Measurements from ENCODE around the gene TFAP2A. TPM values are rescaled to one million over a fixed set of nuclear protein-coding genes. Genes with fewer than 3 reads are reported as not detected.

TFAP2A gene
- polyA plus RNA-seq, 4 donors: 0.19 to 0.58 TPM; not detected in 2

DNA sequence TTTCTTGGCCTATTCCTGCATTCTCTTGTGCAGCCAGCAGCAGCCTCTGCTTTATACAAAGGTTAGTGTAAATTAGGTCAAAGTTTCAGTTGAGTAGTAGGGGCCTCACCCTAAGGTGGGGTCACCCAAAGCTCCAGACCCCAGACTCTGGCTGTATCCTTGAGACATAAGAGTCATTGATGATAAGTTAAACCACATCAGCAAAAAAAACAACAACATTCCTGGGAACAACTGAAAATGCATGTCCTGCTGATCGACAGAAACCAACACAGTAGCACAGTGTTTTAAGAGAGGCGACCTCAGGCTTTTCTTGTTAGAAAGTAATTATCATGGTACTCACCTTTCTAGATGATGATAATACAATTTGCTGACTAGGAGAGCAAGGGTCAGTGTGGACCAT, 52.6 kb downstream of the TFAP2A start:
- Histone ChIP-seq H3K9me3 (ENCODE audit: control insufficient read depth in 2 of 2, insufficient read depth in 1 of 2, low read depth in 1 of 2, low read length in 1 of 2) (no peaks in the 10 kb centered on the region), H3K4me3 (ENCODE audit: low read depth in 1 of 3, low read length in 3 of 3) (no peak overlapping the region), H3K4me1 (ENCODE audit: control insufficient read depth in 3 of 3, insufficient read depth in 2 of 3, low read depth in 1 of 3, low read length in 2 of 3) (no peaks in the 10 kb centered on the region), H3K36me3 (ENCODE audit: control insufficient read depth in 3 of 3, insufficient read depth in 2 of 3, low read depth in 1 of 3, low read length in 3 of 3) (no peaks in the 10 kb centered on the region), H3K27me3 (ENCODE audit: control insufficient read depth in 3 of 3, insufficient read depth in 3 of 3, low read length in 3 of 3) (no peaks in the 10 kb centered on the region), H3K27ac (ENCODE audit: low read depth in 1 of 3, low read length in 2 of 3) (no peak overlapping the region)
- WGBS, 3 donors: 54 to 75% (median 72%) methylated on average over 2 of the region's 2 CpGs
- DNase-seq (no peak), FAIRE-seq (no peak)

DNA sequence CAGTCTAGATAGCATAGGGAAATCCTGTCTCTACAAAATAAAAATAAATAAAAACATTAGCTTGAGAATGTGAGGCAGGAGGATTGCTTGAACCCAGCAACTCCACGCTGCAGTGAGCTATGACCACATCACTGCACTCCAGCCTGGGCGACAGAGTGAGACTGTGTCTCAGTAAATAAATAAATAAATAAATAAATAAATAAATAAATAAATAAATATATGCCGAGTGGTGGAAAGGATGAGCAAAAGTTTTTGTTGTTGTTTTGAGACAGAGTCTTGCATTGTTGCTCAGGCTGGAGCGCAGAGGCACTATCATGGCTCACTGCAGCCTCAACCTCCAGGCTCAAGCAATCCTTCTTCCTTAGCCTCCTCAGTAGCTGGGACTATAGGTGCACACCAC, 53.4 kb downstream of the TFAP2A start:
- FAIRE-seq (no peak), DNase-seq (no peak)
- Histone ChIP-seq H3K27me3 (ENCODE audit: control insufficient read depth in 3 of 3, insufficient read depth in 3 of 3, low read length in 3 of 3) (peaks cover 0 to 3% (median 0%) of the 10 kb centered on the region in 3 donors), H3K4me3 (ENCODE audit: low read depth in 1 of 3, low read length in 3 of 3) (no peak overlapping the region), H3K4me1 (ENCODE audit: control insufficient read depth in 3 of 3, insufficient read depth in 2 of 3, low read depth in 1 of 3, low read length in 2 of 3) (no peaks in the 10 kb centered on the region), H3K36me3 (ENCODE audit: control insufficient read depth in 3 of 3, insufficient read depth in 2 of 3, low read depth in 1 of 3, low read length in 3 of 3) (no peaks in the 10 kb centered on the region), H3K27ac (ENCODE audit: low read depth in 1 of 3, low read length in 2 of 3) (no peak overlapping the region), H3K9me3 (ENCODE audit: control insufficient read depth in 2 of 2, insufficient read depth in 1 of 2, low read depth in 1 of 2, low read length in 1 of 2) (no peaks in the 10 kb centered on the region)
- WGBS, 3 donors: 65 to 90% (median 89%) methylated on average over 4 of the region's 4 CpGs

DNA sequence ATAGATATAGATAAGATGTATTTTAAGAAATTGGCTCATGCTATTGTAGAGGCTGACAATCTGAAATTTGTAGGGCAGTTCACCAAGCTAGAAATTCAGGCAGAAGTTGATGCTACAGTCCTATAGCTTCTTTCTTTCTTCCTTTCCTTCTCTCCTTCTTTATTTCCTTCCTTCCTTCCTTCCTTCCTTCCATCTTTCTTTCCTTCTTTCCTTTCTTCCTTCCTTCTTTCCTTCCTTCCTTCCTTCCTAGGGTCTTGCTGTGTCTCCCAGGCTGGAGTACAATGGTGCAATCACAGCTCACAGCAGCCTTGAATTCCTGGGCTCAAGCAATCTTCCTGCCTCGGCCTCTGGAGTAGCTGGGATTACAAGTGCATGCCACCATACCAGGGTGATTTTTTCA, 55.3 kb downstream of the TFAP2A start:
- DNase-seq: no peak
- Histone ChIP-seq H3K4me1 (ENCODE audit: control insufficient read depth in 3 of 3, insufficient read depth in 2 of 3, low read depth in 1 of 3, low read length in 2 of 3) (no peaks in the 10 kb centered on the region), H3K4me3 (ENCODE audit: low read depth in 1 of 3, low read length in 3 of 3) (no peak overlapping the region), H3K27me3 (ENCODE audit: control insufficient read depth in 3 of 3, insufficient read depth in 3 of 3, low read length in 3 of 3) (peaks cover 0 to 3% (median 0%) of the 10 kb centered on the region in 3 donors), H3K36me3 (ENCODE audit: control insufficient read depth in 3 of 3, insufficient read depth in 2 of 3, low read depth in 1 of 3, low read length in 3 of 3) (no peaks in the 10 kb centered on the region), H3K27ac (ENCODE audit: low read depth in 1 of 3, low read length in 2 of 3) (no peak overlapping the region), H3K9me3 (ENCODE audit: control insufficient read depth in 2 of 2, insufficient read depth in 1 of 2, low read depth in 1 of 2, low read length in 1 of 2) (no peaks in the 10 kb centered on the region)
- WGBS, 3 donors: 50 to 71% (median 50%) methylated on average over 1 of the region's 1 CpG
- no peak for FAIRE-seq

DNA sequence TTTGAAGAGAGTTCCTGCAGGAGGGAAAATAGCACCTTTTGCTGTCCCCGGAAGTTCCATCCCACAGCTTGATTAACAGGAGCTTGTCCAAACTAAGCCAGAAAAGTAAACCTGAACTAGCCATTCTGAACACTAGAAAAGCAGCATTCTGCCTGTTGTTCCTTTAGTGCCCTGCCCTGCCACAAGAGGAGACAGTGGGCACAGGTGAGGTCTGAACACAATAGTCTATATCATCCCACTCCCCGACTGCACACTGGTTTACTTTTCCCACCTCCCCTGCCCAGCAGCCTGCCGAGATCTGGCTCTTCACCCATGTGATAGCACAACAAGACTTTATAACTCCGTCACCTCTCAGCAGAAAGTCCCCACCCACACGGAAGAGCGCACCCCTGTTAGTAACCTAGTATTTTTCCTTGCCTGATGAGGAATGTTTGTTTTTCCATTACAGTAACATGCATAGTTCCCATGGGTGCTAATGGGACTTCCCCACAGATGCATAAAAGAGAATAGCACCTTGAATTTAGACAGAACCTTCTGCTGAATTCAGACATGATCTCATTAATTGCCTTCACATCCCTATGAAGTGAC, 59.7 kb downstream of the TFAP2A start:
- no peaks in the 10 kb centered on the region for H3K9me3 ChIP-seq (ENCODE audit: control insufficient read depth in 2 of 2, insufficient read depth in 1 of 2, low read depth in 1 of 2, low read length in 1 of 2)
- peaks cover 0 to 3% (median 0%) of the 10 kb centered on the region in 3 donors for H3K27me3 ChIP-seq (ENCODE audit: control insufficient read depth in 3 of 3, insufficient read depth in 3 of 3, low read length in 3 of 3)
- FAIRE-seq: no peak
- no peaks in the 10 kb centered on the region for H3K4me1 ChIP-seq (ENCODE audit: control insufficient read depth in 3 of 3, insufficient read depth in 2 of 3, low read depth in 1 of 3, low read length in 2 of 3)
- DNase-seq: no peak
- WGBS, 3 donors: 34 to 58% (median 48%) methylated on average over 6 of the region's 6 CpGs
- no peaks in the 10 kb centered on the region for H3K36me3 ChIP-seq (ENCODE audit: control insufficient read depth in 3 of 3, insufficient read depth in 2 of 3, low read depth in 1 of 3, low read length in 3 of 3)
- H3K27ac ChIP-seq (ENCODE audit: low read depth in 1 of 3, low read length in 2 of 3): no peak overlapping the region
- no peak overlapping the region for H3K4me3 ChIP-seq (ENCODE audit: low read depth in 1 of 3, low read length in 3 of 3)

DNA sequence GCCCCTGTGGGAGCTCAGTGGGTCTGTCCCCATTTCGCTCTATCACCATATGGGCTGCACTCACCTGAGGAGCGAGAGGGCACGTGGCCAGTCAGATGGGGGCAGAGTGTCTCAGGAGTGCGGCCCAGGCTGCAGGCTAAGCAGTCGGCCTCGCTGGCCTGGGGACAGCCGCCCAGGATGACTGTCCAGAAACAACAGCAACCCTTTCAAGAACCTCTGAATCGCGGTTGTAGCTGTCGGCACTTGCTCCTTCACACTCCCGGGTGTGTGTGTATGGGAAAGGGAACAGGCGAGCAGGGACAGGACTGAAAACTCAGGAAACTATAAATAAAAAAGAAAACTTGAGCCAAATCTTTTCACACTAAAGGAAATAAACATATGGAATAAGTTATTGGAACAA, 63.1 kb downstream of the TFAP2A start:
- H3K27ac ChIP-seq (ENCODE audit: low read depth in 1 of 3, low read length in 2 of 3): no peak overlapping the region
- WGBS, 3 donors: 79 to 90% (median 88%) methylated on average over 12 of the region's 12 CpGs
- no peaks in the 10 kb centered on the region for H3K4me1 ChIP-seq (ENCODE audit: control insufficient read depth in 3 of 3, insufficient read depth in 2 of 3, low read depth in 1 of 3, low read length in 2 of 3)
- H3K27me3 ChIP-seq (ENCODE audit: control insufficient read depth in 3 of 3, insufficient read depth in 3 of 3, low read length in 3 of 3): no peaks in the 10 kb centered on the region
- H3K9me3 ChIP-seq (ENCODE audit: control insufficient read depth in 2 of 2, insufficient read depth in 1 of 2, low read depth in 1 of 2, low read length in 1 of 2): no peaks in the 10 kb centered on the region
- DNase-seq (no peak), FAIRE-seq (no peak)
- H3K4me3 ChIP-seq (ENCODE audit: low read depth in 1 of 3, low read length in 3 of 3): no peak overlapping the region
- no peaks in the 10 kb centered on the region for H3K36me3 ChIP-seq (ENCODE audit: control insufficient read depth in 3 of 3, insufficient read depth in 2 of 3, low read depth in 1 of 3, low read length in 3 of 3)

DNA sequence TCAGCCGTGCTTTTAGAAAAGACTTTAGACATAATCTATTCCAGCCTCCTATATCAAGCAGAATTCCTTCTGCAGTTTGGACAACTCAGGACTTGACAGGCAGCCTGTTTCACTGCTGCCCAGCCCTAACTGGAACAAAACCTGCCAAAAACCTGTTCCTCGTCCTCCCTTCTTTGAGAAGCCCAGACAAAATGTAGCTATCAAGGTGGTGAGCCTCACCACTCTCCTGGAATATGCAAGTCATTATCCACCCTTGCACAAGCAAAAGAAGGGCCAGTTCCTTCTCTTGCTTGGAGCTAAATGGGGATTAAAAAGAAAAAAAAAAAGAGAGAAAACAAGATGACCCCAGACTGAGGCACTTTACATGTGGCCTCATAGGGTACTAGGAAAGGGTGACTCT, 64.2 kb downstream of the TFAP2A start:
- H3K27ac ChIP-seq (ENCODE audit: low read depth in 1 of 3, low read length in 2 of 3): no peak overlapping the region
- no peak for FAIRE-seq
- no peaks in the 10 kb centered on the region for H3K9me3 ChIP-seq (ENCODE audit: control insufficient read depth in 2 of 2, insufficient read depth in 1 of 2, low read depth in 1 of 2, low read length in 1 of 2)
- no peak overlapping the region for H3K4me3 ChIP-seq (ENCODE audit: low read depth in 1 of 3, low read length in 3 of 3)
- 71 to 73% (median 71%) methylated on average over 2 of the region's 2 CpGs for WGBS, 3 donors
- DNase-seq: no peak
- no peaks in the 10 kb centered on the region for H3K36me3 ChIP-seq (ENCODE audit: control insufficient read depth in 3 of 3, insufficient read depth in 2 of 3, low read depth in 1 of 3, low read length in 3 of 3)
- H3K4me1 ChIP-seq (ENCODE audit: control insufficient read depth in 3 of 3, insufficient read depth in 2 of 3, low read depth in 1 of 3, low read length in 2 of 3): no peaks in the 10 kb centered on the region
- H3K27me3 ChIP-seq (ENCODE audit: control insufficient read depth in 3 of 3, insufficient read depth in 3 of 3, low read length in 3 of 3): no peaks in the 10 kb centered on the region

DNA sequence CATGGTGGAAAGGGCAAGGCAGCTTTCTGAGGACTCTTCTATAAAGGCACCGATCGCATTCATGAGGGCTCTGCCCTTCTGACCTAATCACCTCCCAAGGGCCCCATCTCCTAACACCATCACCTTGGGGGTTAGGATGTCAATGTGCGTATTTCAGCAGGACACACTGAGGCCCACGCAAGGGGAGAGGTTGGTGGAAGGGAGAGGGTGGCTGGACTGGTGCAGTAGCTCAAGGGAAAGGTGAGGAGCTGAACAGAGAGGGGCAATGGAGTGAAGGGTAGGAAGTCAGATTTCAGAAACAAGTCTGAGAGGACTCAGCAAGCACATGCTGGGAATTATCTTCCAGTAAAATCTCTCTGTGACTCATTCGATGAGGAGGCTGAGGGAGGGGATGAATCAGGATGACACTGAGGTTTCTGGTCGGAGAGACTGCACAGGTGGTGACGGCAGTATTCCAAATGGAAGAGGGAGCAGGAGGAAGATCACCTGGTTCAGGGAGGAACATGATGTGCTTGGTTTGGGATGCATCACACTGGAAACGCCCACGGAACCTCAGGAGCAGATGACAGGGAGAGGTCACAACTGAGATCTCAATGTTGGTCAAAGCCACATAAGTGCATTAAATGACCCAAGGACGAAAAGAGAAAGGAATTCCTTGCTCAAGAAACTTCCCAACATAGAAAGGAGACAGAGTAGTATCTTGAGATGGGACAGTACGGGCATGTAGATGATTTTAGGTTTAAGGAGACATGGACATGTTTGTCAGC, 67.1 kb downstream of the TFAP2A start:
- Histone ChIP-seq H3K27ac (ENCODE audit: low read depth in 1 of 3, low read length in 2 of 3) (no peak overlapping the region), H3K4me3 (ENCODE audit: low read depth in 1 of 3, low read length in 3 of 3) (no peak overlapping the region), H3K9me3 (ENCODE audit: control insufficient read depth in 2 of 2, insufficient read depth in 1 of 2, low read depth in 1 of 2, low read length in 1 of 2) (no peaks in the 10 kb centered on the region), H3K36me3 (ENCODE audit: control insufficient read depth in 3 of 3, insufficient read depth in 2 of 3, low read depth in 1 of 3, low read length in 3 of 3) (no peaks in the 10 kb centered on the region), H3K4me1 (ENCODE audit: control insufficient read depth in 3 of 3, insufficient read depth in 2 of 3, low read depth in 1 of 3, low read length in 2 of 3) (no peaks in the 10 kb centered on the region), H3K27me3 (ENCODE audit: control insufficient read depth in 3 of 3, insufficient read depth in 3 of 3, low read length in 3 of 3) (peaks cover 0 to 2% (median 0%) of the 10 kb centered on the region in 3 donors)
- DNase-seq (no peak), FAIRE-seq (no peak)
- 83 to 86% (median 84%) methylated on average over 11 of the region's 11 CpGs for WGBS, 3 donors
